Stimulated activated memory B cell treated with anti-CD40 and anti-IgM and Interleukin-4, amounts not matched to agents 10 μg/mL and 1 μg/mL and 100 μg/mL, for 72 hours (primary cell): ENCODE results near the gene BUD13.
A peak's percentile ranks its signal among the peaks of the same experiment; 100 is the strongest.
"Not testable (repeated sequence)": the region's sequence is repeated elsewhere in the genome, so short reads cannot be mapped to it uniquely, and the experiment has no call there.

Experiments used
- ATAC-seq: fragments of 150-1000 bp; cut with Tn5 transposase; 2 replicates; pipeline ENCODE4 v1.10.0; 2021
- H3K27ac Mint-ChIP-seq: one replicate; pipeline ENCODE4 v1.8.0; 2022; ENCODE audit warnings: mild to moderate bottlenecking, mixed read lengths
- H3K27me3 Mint-ChIP-seq: one replicate; pipeline ENCODE4 v1.8.0; 2022; ENCODE audit warnings: mixed read lengths
- H3K36me3 Mint-ChIP-seq: one replicate; pipeline ENCODE4 v1.8.0; 2022; ENCODE audit warnings: mixed read lengths
- H3K4me1 Mint-ChIP-seq: one replicate; pipeline ENCODE4 v1.8.0; 2022; ENCODE audit warnings: mixed read lengths
- H3K4me3 Mint-ChIP-seq: one replicate; pipeline ENCODE4 v1.8.0; 2022; ENCODE audit warnings: mild to moderate bottlenecking, moderate library complexity, mixed read lengths
- H3K9me3 Mint-ChIP-seq: one replicate; pipeline ENCODE4 v1.8.0; 2022; ENCODE audit warnings: mixed read lengths

The BUD13 gene

DNA sequence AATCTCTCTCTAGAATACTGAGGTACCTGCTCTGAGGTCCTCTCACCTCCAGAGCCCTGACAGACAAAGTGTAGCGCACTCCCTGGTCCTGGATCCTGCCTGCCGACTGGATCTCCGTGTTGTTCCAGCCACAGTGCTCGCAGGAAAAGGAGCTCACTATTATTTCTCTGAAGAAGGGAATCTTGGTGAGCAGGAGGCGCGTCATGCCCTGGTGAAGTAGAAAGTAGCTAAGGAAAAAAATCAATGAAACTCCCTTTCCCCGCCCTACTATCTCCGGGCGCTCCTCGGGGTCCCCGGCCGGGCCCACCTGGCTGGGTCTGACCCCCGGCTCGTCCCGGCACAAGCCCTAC, 14.6 kb upstream of the BUD13 start:
- H3K27me3 Mint-ChIP-seq: peaks cover 9% of the 10 kb centered on the region
- no peaks in the 10 kb centered on the region for H3K9me3 Mint-ChIP-seq
- peak overlapping the region; percentile 93 for H3K27ac Mint-ChIP-seq
- peaks cover 36% of the 10 kb centered on the region for H3K36me3 Mint-ChIP-seq
- peak; percentile 34 for ATAC-seq
- peaks cover 35% of the 10 kb centered on the region for H3K4me1 Mint-ChIP-seq
- H3K4me3 Mint-ChIP-seq: peak overlapping the region; percentile 84

DNA sequence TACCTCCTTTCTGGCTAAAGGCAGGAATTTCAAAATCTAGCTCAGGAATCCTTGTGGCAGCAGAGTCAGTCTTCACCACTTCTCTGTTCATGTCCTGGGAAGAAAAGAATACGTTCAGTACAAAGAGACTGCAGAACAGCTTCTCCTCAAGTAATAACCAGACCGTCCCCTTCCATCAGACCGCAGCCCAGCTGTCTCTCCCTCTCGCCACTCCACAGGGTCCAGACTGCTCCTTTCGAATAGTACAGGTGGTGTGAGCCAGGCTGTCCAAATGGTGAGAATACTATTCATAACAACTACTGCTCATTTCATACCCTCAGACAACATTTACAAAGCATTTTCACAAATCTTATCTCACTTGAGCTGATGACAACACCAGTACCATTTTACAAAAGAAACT, 14.2 kb upstream of the BUD13 start:
- Mint-ChIP-seq H3K9me3 (no peaks in the 10 kb centered on the region), H3K27ac (peak overlapping the region; percentile 93), H3K27me3 (peaks cover 9% of the 10 kb centered on the region), H3K4me3 (peak overlapping the region; percentile 84), H3K36me3 (peaks cover 40% of the 10 kb centered on the region), H3K4me1 (peaks cover 39% of the 10 kb centered on the region)
- ATAC-seq: no peak

DNA sequence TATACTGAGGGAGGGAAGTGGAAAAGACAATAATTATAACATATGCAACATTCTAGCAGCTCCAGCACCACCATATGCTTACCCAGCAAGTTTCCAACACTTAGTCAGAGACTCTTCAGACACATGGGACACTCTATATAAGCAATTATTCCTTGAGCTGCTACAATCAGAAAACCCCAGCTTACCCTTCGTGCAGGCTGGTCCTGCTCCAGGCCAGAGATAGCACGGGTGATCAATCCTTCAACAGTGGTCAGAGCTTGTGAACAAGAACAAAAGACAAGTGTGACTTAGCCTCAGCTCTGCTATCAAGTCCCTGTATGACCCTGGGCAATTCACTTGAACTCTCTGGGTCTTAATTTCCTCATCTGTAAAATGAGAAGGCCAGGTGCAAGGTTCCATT, 13.5 kb upstream of the BUD13 start:
- ATAC-seq: no peak
- peaks cover 9% of the 10 kb centered on the region for H3K27me3 Mint-ChIP-seq
- no peak overlapping the region for H3K27ac Mint-ChIP-seq
- peaks cover 37% of the 10 kb centered on the region for H3K4me1 Mint-ChIP-seq
- peak overlapping the region; percentile 84 for H3K4me3 Mint-ChIP-seq
- H3K36me3 Mint-ChIP-seq: peaks cover 47% of the 10 kb centered on the region
- no peaks in the 10 kb centered on the region for H3K9me3 Mint-ChIP-seq

GRCh38 chr11:116782728-116783127, 9.9 kb upstream of the BUD13 start:
- Mint-ChIP-seq H3K4me3 (no peak overlapping the region), H3K27ac (no peak overlapping the region), H3K36me3 (peaks cover 77% of the 10 kb centered on the region), H3K4me1 (peaks cover 22% of the 10 kb centered on the region), H3K27me3 (no peaks in the 10 kb centered on the region), H3K9me3 (no peaks in the 10 kb centered on the region)
- ATAC-seq: no peak

- no peaks in the 10 kb centered on the region for H3K9me3 Mint-ChIP-seq
- no peak overlapping the region for H3K27ac Mint-ChIP-seq
- peaks cover 26% of the 10 kb centered on the region for H3K4me1 Mint-ChIP-seq
- no peak overlapping the region for H3K4me3 Mint-ChIP-seq
- H3K36me3 Mint-ChIP-seq: peaks cover 69% of the 10 kb centered on the region
- no peaks in the 10 kb centered on the region for H3K27me3 Mint-ChIP-seq
- no peak for ATAC-seq
Observed at GRCh38 chr11:116778556-116778955, 5.8 kb upstream of the BUD13 start.

DNA sequence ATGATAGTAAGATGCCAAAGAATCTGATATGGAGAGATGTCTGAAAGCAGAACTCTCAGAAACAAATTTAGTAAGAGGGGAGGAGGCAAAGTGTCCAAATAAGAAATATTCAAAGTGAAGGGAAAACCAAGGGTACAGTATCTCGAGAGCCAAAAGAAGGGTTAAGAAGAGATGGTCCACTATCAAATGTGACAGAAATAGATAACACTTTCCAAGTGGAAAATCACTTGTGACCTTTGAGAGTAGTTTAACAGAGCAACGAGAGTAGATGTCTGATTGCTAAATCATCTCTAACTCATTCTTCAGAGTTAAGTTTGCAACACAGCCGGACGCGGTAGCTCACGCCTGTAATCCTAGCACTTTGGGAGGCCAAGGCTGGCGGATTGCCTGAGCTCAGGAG, 4.3 kb upstream of the BUD13 start:
- no peak overlapping the region for H3K27ac Mint-ChIP-seq

GRCh38 chr11:116776522-116776984, 3.8 kb upstream of the BUD13 start:
- Mint-ChIP-seq H3K4me1 (peaks cover 21% of the 10 kb centered on the region), H3K27ac (no peak overlapping the region), H3K9me3 (no peaks in the 10 kb centered on the region), H3K27me3 (no peaks in the 10 kb centered on the region), H3K4me3 (no peak overlapping the region), H3K36me3 (peaks cover 49% of the 10 kb centered on the region)
- no peak for ATAC-seq

More for the DNA sequence above, 4.3 kb upstream of the BUD13 start:
- Mint-ChIP-seq H3K4me1 (peaks cover 16% of the 10 kb centered on the region), H3K36me3 (peaks cover 54% of the 10 kb centered on the region), H3K4me3 (no peak overlapping the region), H3K27me3 (no peaks in the 10 kb centered on the region), H3K9me3 (no peaks in the 10 kb centered on the region)
- no peak for ATAC-seq

DNA sequence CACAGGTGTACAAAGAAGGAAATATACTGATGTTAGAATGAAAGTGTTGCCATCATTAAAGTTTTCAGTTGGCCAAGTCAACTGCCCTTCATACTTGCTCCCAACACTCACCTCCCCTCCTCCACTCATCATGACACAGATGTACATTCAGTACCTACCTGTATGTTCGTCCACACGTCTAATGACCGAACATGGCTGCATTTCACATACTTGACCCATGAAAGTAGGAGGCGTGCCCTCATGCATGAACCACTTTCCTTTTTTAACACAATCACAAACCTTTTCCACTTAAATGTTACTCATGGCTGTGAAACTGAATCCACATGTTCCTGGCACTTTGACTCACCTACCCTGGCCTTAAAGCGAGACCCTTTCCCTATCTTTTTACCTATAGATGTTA, 3.2 kb upstream of the BUD13 start:
- peaks cover 26% of the 10 kb centered on the region for H3K4me1 Mint-ChIP-seq
- H3K27me3 Mint-ChIP-seq: no peaks in the 10 kb centered on the region
- no peak overlapping the region for H3K27ac Mint-ChIP-seq
- H3K4me3 Mint-ChIP-seq: no peak overlapping the region
- H3K9me3 Mint-ChIP-seq: no peaks in the 10 kb centered on the region
- ATAC-seq: no peak
- H3K36me3 Mint-ChIP-seq: peaks cover 43% of the 10 kb centered on the region

DNA sequence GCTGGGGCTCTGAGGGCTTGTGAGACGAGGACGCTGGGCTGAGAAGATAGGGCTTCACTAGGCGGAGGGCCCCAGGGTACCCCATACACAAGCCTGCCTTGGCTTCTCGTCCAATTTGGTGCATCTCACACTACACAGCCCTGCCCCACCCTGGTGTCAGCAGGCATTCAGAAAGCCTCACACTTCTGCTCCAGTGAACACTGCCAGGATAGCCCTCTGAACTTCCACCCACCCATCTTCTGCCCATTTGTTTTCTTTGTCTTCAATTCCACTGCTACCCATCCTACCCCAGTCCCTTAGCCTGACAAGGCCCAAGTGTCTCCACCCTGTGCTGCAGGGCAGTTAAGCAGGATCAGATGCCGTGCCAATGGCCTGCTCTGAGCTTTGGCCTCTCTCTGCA, 1.9 kb upstream of the BUD13 start:
- no peak for ATAC-seq
- Mint-ChIP-seq H3K9me3 (no peaks in the 10 kb centered on the region), H3K36me3 (peaks cover 34% of the 10 kb centered on the region), H3K27me3 (no peaks in the 10 kb centered on the region), H3K4me3 (peak overlapping the region; percentile 21), H3K4me1 (peaks cover 37% of the 10 kb centered on the region), H3K27ac (no peak overlapping the region)

GRCh38 chr11:116773203-116774097, 663 bp upstream of the BUD13 start:
- Mint-ChIP-seq H3K4me1 (peaks cover 37% of the 10 kb centered on the region), H3K27me3 (no peaks in the 10 kb centered on the region), H3K27ac (peak overlapping the region; percentile 93), H3K4me3 (peak overlapping the region; percentile 99), H3K9me3 (no peaks in the 10 kb centered on the region), H3K36me3 (peaks cover 29% of the 10 kb centered on the region)
- ATAC-seq: peak; percentile 74

GRCh38 chr11:116771935-116772334, 852 bp downstream of the BUD13 start:
- Mint-ChIP-seq H3K4me3 (peak overlapping the region; percentile 99), H3K27ac (peak overlapping the region; percentile 93)

GRCh38 chr11:116762132-116762531, 10.7 kb downstream of the BUD13 start:
- Mint-ChIP-seq H3K36me3 (peaks cover 71% of the 10 kb centered on the region), H3K27ac (no peak overlapping the region), H3K9me3 (no peaks in the 10 kb centered on the region), H3K27me3 (no peaks in the 10 kb centered on the region), H3K4me3 (no peak overlapping the region), H3K4me1 (no peaks in the 10 kb centered on the region)
- no peak for ATAC-seq

More at GRCh38 chr11:116771935-116772334, 852 bp downstream of the BUD13 start:
- Mint-ChIP-seq H3K9me3 (no peaks in the 10 kb centered on the region), H3K4me1 (peaks cover 37% of the 10 kb centered on the region), H3K27me3 (no peaks in the 10 kb centered on the region), H3K36me3 (peaks cover 17% of the 10 kb centered on the region)
- ATAC-seq: no peak

GRCh38 chr11:116756044-116756443, 16.7 kb downstream of the BUD13 start:
- not testable (repeated sequence) for H3K27ac Mint-ChIP-seq, H3K4me1 Mint-ChIP-seq, H3K9me3 Mint-ChIP-seq, H3K27me3 Mint-ChIP-seq, H3K4me3 Mint-ChIP-seq, ATAC-seq
- peaks cover 63% of the 10 kb centered on the region for H3K36me3 Mint-ChIP-seq

DNA sequence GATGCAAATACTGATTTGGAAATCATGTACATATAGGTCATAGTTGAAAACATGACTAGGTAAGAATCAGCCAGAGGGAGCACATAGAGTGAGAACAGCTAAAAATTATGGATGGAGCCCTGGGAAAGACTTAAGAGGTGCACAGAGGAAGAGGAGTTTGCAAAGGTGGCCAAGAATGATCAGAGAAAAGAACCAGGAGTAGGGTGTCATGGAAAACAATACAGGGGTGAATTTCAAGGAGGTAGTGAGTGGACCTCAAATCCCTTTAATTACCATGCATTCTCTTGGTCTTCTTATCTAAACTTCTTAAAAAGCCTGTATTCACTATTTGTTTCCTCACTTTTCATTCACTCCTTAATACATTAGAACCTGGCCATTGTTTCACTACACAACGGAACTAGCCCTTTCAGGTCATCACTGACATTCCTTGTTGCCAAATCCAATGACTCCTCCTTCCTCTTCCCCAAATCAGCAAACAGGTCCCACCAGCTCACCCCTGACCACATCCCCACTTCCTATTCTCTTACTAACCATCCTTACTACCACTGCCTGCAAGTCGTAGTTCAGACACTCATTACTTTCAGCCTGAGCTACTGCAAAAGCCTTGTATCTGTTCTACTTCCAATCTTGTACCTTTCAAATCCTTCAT, 22.6 kb downstream of the BUD13 start:
- Mint-ChIP-seq H3K9me3 (no peaks in the 10 kb centered on the region), H3K4me1 (no peaks in the 10 kb centered on the region), H3K27me3 (no peaks in the 10 kb centered on the region), H3K36me3 (peaks cover 33% of the 10 kb centered on the region), H3K4me3 (no peak overlapping the region), H3K27ac (no peak overlapping the region)
- no peak for ATAC-seq

DNA sequence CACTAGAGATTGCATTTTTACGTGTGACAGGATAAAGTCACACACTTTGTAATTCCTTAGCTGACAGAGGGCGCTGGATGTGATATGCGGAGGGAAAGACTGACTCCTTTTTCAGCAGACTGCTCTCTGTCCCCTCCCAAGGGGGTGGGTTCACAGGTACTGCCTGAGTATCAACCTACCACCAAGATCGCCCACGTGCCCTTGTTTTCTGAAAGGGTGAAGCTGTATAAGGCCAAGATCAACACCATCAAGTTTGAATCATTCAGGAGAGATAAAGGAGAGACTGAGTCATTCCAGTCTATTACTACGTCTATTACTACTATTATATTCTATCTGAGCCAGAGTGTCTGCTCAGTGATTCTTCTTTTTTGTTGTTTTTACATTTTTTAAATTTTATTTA, 30.7 kb downstream of the BUD13 start:
- no peak overlapping the region for H3K4me3 Mint-ChIP-seq
- no peaks in the 10 kb centered on the region for H3K27me3 Mint-ChIP-seq
- no peak overlapping the region for H3K27ac Mint-ChIP-seq
- H3K4me1 Mint-ChIP-seq: no peaks in the 10 kb centered on the region
- peaks cover 13% of the 10 kb centered on the region for H3K36me3 Mint-ChIP-seq
- no peaks in the 10 kb centered on the region for H3K9me3 Mint-ChIP-seq
- ATAC-seq: no peak

GRCh38 chr11:116740741-116741140, 32.0 kb downstream of the BUD13 start:
- H3K27me3 Mint-ChIP-seq: no peaks in the 10 kb centered on the region

More at GRCh38 chr11:116740741-116741140, 32.0 kb downstream of the BUD13 start:
- no peak for ATAC-seq
- Mint-ChIP-seq H3K4me1 (no peaks in the 10 kb centered on the region), H3K36me3 (peaks cover 6% of the 10 kb centered on the region), H3K4me3 (no peak overlapping the region), H3K9me3 (no peaks in the 10 kb centered on the region), H3K27ac (no peak overlapping the region)
